GDM1 (cell line): ENCODE data around the gene RGS11.
"Not testable (repeated sequence)": the region's sequence is repeated elsewhere in the genome, so short reads cannot be mapped to it uniquely, and the experiment has no call there.

ENCODE experiments used
- DNase-seq: peaks from one replicate; lab custom pipeline; 2025; lab: John Stamatoyannopoulos, UW

Gene RGS11

GRCh38 chr16:280552-280951 is 4.8 kb upstream of the RGS11 start, which contains the start of gene ARHGDIG:
ARHGDIG (plus strand) TSS chr16:280591; CDS start chr16:280681, 90 bp downstream.
- DNase-seq, result no peak

- DNase-seq, result no peak
These were observed 4.3 kb upstream of the RGS11 start for GRCh38 chr16:280005-280460.

- no peak for DNase-seq
These were observed 3.8 kb upstream of the RGS11 start for GRCh38 chr16:279531-279930.

- peak; percentile 47 for DNase-seq
These were observed 3.2 kb upstream of the RGS11 start for GRCh38 chr16:278863-279366.

GRCh38 chr16:276426-277077 is 808 bp upstream of the RGS11 start:
- DNase-seq, result no peak

- no peak for DNase-seq
These were observed 603 bp downstream of the RGS11 start for GRCh38 chr16:275041-275641.

- DNase-seq, result no peak
These were observed 2.0 kb downstream of the RGS11 start for GRCh38 chr16:273547-274421.

- no peak for DNase-seq
These were observed 2.9 kb downstream of the RGS11 start for GRCh38 chr16:272633-273546.

GRCh38 chr16:270381-271255 is 5.1 kb downstream of the RGS11 start:
- DNase-seq, result no peak

- no peak for DNase-seq
These were observed 6.5 kb downstream of the RGS11 start for GRCh38 chr16:269061-269796.

- DNase-seq, result no peak
These were observed 7.3 kb downstream of the RGS11 start for GRCh38 chr16:268141-269053.

GRCh38 chr16:267562-267961 is 8.2 kb downstream of the RGS11 start:
- DNase-seq, result not testable (repeated sequence)

GRCh38 chr16:266258-267164 is 9.2 kb downstream of the RGS11 start:
- DNase-seq, result no peak

GRCh38 chr16:265711-266110 is 10.0 kb downstream of the RGS11 start:
- no peak for DNase-seq

GRCh38 chr16:265002-265529 is 10.7 kb downstream of the RGS11 start:
- no peak for DNase-seq

GRCh38 chr16:264440-264951 is 11.2 kb downstream of the RGS11 start:
- no peak for DNase-seq

GRCh38 chr16:263944-264343 is 11.8 kb downstream of the RGS11 start:
- DNase-seq, result no peak
